ENCODE data around the gene NR3C2.

DNA sequence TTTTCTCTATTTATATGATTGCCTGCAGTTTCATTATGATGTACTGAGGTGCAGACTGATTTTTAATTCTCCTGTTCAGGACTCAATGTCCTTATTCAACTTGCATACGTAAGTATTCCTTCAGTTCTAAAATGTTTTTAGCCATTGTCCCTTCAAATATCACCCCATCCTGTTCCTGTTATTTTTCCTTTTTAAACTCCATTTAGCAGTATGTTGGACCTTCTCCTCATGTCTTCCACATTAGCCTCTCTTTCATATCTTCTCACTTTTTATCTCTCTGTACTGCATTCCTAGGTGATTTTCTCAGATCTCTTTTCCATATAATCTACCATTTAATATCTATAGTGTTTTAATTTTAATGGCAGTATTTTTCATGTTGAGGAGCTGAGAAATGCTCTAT, 317.7 kb downstream of the NR3C2 start:
- TF ChIP-seq, protein P1, sequence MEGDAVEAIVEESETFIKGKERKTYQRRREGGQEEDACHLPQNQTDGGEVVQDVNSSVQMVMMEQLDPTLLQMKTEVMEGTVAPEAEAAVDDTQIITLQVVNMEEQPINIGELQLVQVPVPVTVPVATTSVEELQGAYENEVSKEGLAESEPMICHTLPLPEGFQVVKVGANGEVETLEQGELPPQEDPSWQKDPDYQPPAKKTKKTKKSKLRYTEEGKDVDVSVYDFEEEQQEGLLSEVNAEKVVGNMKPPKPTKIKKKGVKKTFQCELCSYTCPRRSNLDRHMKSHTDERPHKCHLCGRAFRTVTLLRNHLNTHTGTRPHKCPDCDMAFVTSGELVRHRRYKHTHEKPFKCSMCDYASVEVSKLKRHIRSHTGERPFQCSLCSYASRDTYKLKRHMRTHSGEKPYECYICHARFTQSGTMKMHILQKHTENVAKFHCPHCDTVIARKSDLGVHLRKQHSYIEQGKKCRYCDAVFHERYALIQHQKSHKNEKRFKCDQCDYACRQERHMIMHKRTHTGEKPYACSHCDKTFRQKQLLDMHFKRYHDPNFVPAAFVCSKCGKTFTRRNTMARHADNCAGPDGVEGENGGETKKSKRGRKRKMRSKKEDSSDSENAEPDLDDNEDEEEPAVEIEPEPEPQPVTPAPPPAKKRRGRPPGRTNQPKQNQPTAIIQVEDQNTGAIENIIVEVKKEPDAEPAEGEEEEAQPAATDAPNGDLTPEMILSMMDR (conservative IDR thresholded peaks at IDR 0.05; ENCODE audit: low read depth, low read length), result no peak
- no peak for TF ChIP-seq EZH2 (IDR thresholded peaks at IDR 0.05; ENCODE audit: borderline replicate concordance, low read depth, low read length, poor library complexity, severe bottlenecking)

All from A673 (cell line).